ENCODE results near the gene LYPD8.

The LYPD8 gene

GRCh38 chr1:248779350-248779749, 23.8 kb upstream of the LYPD8 start (continued):
- TF ChIP-seq HIC1 (tag by site-specific recombination; IDR thresholded peaks at IDR 0.05), result no peak
- no peak for TF ChIP-seq ATF2 (tag by site-specific recombination; IDR thresholded peaks at IDR 0.05; ENCODE audit: low read depth)
- TF ChIP-seq ZNF169 (tag by site-specific recombination; IDR thresholded peaks at IDR 0.05), result no peak
- TF ChIP-seq RBAK (tag by site-specific recombination; IDR thresholded peaks at IDR 0.05), result no peak
- no peak for TF ChIP-seq ZBTB17 (tag by site-specific recombination; IDR thresholded peaks at IDR 0.05)

- no peaks in the 10 kb centered on the region for H3K4me1 ChIP-seq (ENCODE audit: control insufficient read depth, insufficient read depth, low read length)
- ChIA-PET POLR2A (no interaction called here), CTCF (no interaction called here)
- H3K9me3 ChIP-seq (ENCODE audit: control insufficient read depth, insufficient read depth, low read depth, low read length), result no peaks in the 10 kb centered on the region
- H3K27ac ChIP-seq (ENCODE audit: extremely low read depth, low read depth, low read length), result no peak overlapping the region
- no peak for TF ChIP-seq KLF17 (tag by site-specific recombination; IDR thresholded peaks at IDR 0.05)
- no peak for TF ChIP-seq FEZF1 (tag by site-specific recombination; IDR thresholded peaks at IDR 0.05)
- no peak for TF ChIP-seq ZNF404 (tag by site-specific recombination; IDR thresholded peaks at IDR 0.05)
- TF ChIP-seq ZFP3 (tag by site-specific recombination; IDR thresholded peaks at IDR 0.05; ENCODE audit: low read depth), result no peak
- no peak for TF ChIP-seq ZNF843 (tag by site-specific recombination; IDR thresholded peaks at IDR 0.05)
- TF ChIP-seq ZFP41 (tag by site-specific recombination; IDR thresholded peaks at IDR 0.05; ENCODE audit: borderline replicate concordance), result no peak
- TF ChIP-seq ZNF112 (tag by site-specific recombination; IDR thresholded peaks at IDR 0.05), result no peak
- H3K4me3 ChIP-seq (ENCODE audit: low read depth, low read length), result no peak overlapping the region
- H3K36me3 ChIP-seq (ENCODE audit: control insufficient read depth in 2 of 2, insufficient read depth in 1 of 2, low read length in 2 of 2), result no peaks in the 10 kb centered on the region
Observed at GRCh38 chr1:248778906-248779305, 23.3 kb upstream of the LYPD8 start.

- Histone ChIP-seq H3K4me1 (ENCODE audit: control insufficient read depth, insufficient read depth, low read length) (no peaks in the 10 kb centered on the region), H3K9me3 (ENCODE audit: control insufficient read depth, insufficient read depth, low read depth, low read length) (no peaks in the 10 kb centered on the region), H3K4me3 (ENCODE audit: low read depth, low read length) (no peak overlapping the region), H3K36me3 (ENCODE audit: control insufficient read depth in 2 of 2, insufficient read depth in 1 of 2, low read length in 2 of 2) (no peaks in the 10 kb centered on the region), H3K27ac (ENCODE audit: extremely low read depth, low read depth, low read length) (no peak overlapping the region)
- TF ChIP-seq ZNF530 (tag by site-specific recombination; IDR thresholded peaks at IDR 0.05; ENCODE audit: low read depth) (no peak), ZNF112 (tag by site-specific recombination; IDR thresholded peaks at IDR 0.05) (no peak), ZNF292 (tag by site-specific recombination; IDR thresholded peaks at IDR 0.05; ENCODE audit: borderline replicate concordance, low read depth) (no peak), ZNF561 (tag by site-specific recombination; IDR thresholded peaks at IDR 0.05; ENCODE audit: borderline replicate concordance) (no peak), HIC1 (tag by site-specific recombination; IDR thresholded peaks at IDR 0.05) (no peak), PRDM10 (tag by site-specific recombination; IDR thresholded peaks at IDR 0.05) (no peak), ZFP41 (tag by site-specific recombination; IDR thresholded peaks at IDR 0.05; ENCODE audit: borderline replicate concordance) (no peak), BCL11B (tag by site-specific recombination; IDR thresholded peaks at IDR 0.05; ENCODE audit: low read depth) (no peak)
- ChIA-PET CTCF (no interaction called here), POLR2A (no interaction called here)
Observed at GRCh38 chr1:248776991-248777390, 21.4 kb upstream of the LYPD8 start.
